Transverse colon (tissue), 4 donors: ENCODE data around the gene AKT3. TPM values are rescaled to one million over a fixed set of nuclear protein-coding genes. Genes with fewer than 3 reads are reported as not detected.
"Not testable (repeated sequence)": the region's sequence is repeated elsewhere in the genome, so short reads cannot be mapped to it uniquely, and the experiment has no call there.

Experiments
- DNase-seq: peaks from one replicate; pipeline ENCODE4 v3.0.0-alpha.2; 2019
- H3K27ac ChIP-seq, 4 donors: fragments of 200-600 bp; sonication (generic); 2 replicates each; pipeline ENCODE4 v1.5.1; 2016 to 2018; ENCODE audit warnings: inconsistent platforms in 4 of 4
- H3K27me3 ChIP-seq: fragments of 200-600 bp; sonication (generic); 2 replicates; pipeline ENCODE4 v1.5.1; 2017; ENCODE audit warnings: inconsistent platforms
- H3K36me3 ChIP-seq, 4 donors: fragments of 200-600 bp; sonication (generic); 2 replicates each; pipeline ENCODE4 v1.5.1; 2017 to 2019; ENCODE audit warnings: inconsistent platforms in 4 of 4
- H3K4me1 ChIP-seq, 4 donors: fragments of 200-600 bp; sonication (generic); 2 replicates each; pipeline ENCODE4 v1.5.1; 2017 to 2020; ENCODE audit warnings: inconsistent platforms in 4 of 4
- H3K4me3 ChIP-seq, 4 donors: fragments of 200-600 bp; sonication (generic); 1 replicate in 1 of 4; 2 replicates in 3 of 4; pipeline versions ENCODE4 v1.5.1 to v1.6.1; 2017 to 2019; ENCODE audit warnings: inconsistent platforms in 4 of 4
- H3K9me3 ChIP-seq, 2 donors: fragments of 200-600 bp; sonication (generic); 2 replicates each; pipeline ENCODE4 v1.5.1; 2017 to 2019; ENCODE audit warnings: inconsistent platforms in 2 of 2
- EP300 ChIP-seq: sonication (generic); formaldehyde crosslinking; IDR thresholded peaks from one replicate; pipeline ENCODE4 v1.6.1; 2017; ENCODE audit warnings: antibody characterized with exemption, low read depth
- POLR2A ChIP-seq: fragments of 450-650 bp; IDR thresholded peaks from one replicate; pipeline ENCODE4 v1.6.1; 2016; ENCODE audit warnings: antibody characterized with exemption, mild to moderate bottlenecking, moderate library complexity
- POLR2AphosphoS5 ChIP-seq, 3 donors: sonication (generic); formaldehyde crosslinking; IDR thresholded peaks; one replicate each; pipeline ENCODE4 v1.6.1; 2016; ENCODE audit warnings: antibody characterized with exemption in 3 of 3
- WGBS, 2 donors: methylation state at CpG; one replicate each; pipeline ENCODE4 v1.1.5; 2018; ENCODE audit warnings: low coverage in 1 of 2; 5-methylcytosine and 5-hydroxymethylcytosine counted together
- in situ Hi-C, 4 donors: fragments of 200-750 bp; cut with MboI; loops; one replicate each; pipeline versions ENCODE4 v1.15.0 to v1.15.1; 2017; ENCODE audit warnings: low sequenced_read_pairs in 3 of 4, low pct_ligation_motif_present in 1 of 4, low pct_unique_long_range_greater_than_20kb in 1 of 4
- intact Hi-C: fragments of 100-400 bp; cut with DNase I; formaldehyde crosslinking; loops from one replicate; pipeline ENCODE4 v1.15.1; 2023; ENCODE audit warnings: low total_unique reads
- total RNA-seq, 4 donors: library from RNA; depleted of rRNA; stranded (reverse); fragments of >200 nt; gene quantifications; one replicate each; pipeline ENCODE4 v1.1.0, GENCODE V29; 2016
- TF ChIP-seq, protein P1 (sequence below), 5 experiments: fragments of 200-600 bp in 3 of 5; fragments of 450-650 bp in 2 of 5; sonication (generic) in 3 of 5; IDR thresholded peaks; 1 replicate in 2 of 5; 2 replicates in 3 of 5; pipeline ENCODE4 v1.5.1; 2016 to 2017; ENCODE audit warnings: antibody characterized with exemption in 5 of 5, inconsistent platforms in 3 of 5, mild to moderate bottlenecking in 2 of 5, moderate library complexity in 1 of 5

AKT3 gene
- total RNA-seq, 4 donors from 2014 or later, result 9.8 to 27.2 (median 19.4) TPM

DNA sequence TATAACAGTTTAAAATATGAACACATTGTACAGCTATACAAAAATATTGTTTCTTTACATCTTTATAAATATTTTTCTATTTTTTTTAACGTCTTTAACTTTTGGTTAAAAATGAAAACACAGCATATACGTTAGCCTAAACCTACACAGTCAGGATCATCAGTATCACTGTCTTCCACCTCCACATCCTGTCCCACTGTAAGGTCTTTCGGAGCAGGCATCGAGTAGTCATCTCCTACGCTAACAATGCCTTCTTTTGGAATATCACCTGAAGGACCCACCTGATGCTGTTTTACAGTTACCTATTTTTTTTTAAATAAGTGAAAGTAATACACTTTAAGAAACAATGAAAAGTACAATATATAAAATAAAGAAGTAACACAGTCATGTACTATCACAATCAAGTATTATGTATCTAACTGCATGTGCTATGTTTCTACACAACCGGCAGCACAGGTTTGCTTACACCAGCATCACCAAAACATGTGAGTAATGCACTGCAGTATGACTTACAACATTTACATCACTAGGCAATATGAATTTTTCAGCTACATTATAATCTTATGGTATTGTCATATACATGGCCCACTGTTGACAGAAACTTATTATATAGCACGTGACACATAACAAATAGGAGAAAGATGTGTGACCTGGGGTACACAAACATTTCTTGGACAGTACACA is 254.4 kb downstream of the AKT3 start:
- Histone ChIP-seq H3K4me3 (no peak overlapping the region), H3K4me1 (no peaks in the 10 kb centered on the region), H3K27ac (peak overlapping the region in 1 of 4 donors; percentile 26), H3K27me3 (no peaks in the 10 kb centered on the region), H3K9me3 (no peaks in the 10 kb centered on the region), H3K36me3 (peaks cover 0 to 4% (median 0%) of the 10 kb centered on the region in 4 donors)
- in situ Hi-C loops (no loop called here), intact Hi-C loops (no loop called here)
- no peak for DNase-seq
- TF ChIP-seq POLR2A, result no peak
- no peak for TF ChIP-seq EP300
- TF ChIP-seq, protein P1, sequence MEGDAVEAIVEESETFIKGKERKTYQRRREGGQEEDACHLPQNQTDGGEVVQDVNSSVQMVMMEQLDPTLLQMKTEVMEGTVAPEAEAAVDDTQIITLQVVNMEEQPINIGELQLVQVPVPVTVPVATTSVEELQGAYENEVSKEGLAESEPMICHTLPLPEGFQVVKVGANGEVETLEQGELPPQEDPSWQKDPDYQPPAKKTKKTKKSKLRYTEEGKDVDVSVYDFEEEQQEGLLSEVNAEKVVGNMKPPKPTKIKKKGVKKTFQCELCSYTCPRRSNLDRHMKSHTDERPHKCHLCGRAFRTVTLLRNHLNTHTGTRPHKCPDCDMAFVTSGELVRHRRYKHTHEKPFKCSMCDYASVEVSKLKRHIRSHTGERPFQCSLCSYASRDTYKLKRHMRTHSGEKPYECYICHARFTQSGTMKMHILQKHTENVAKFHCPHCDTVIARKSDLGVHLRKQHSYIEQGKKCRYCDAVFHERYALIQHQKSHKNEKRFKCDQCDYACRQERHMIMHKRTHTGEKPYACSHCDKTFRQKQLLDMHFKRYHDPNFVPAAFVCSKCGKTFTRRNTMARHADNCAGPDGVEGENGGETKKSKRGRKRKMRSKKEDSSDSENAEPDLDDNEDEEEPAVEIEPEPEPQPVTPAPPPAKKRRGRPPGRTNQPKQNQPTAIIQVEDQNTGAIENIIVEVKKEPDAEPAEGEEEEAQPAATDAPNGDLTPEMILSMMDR (IDR thresholded peaks at IDR 0.05), result no peak
- no peak for TF ChIP-seq POLR2AphosphoS5 (IDR thresholded peaks at IDR 0.05)
- WGBS, 2 donors, result 75 to 77% methylated on average over 7 of the region's 7 CpGs

DNA sequence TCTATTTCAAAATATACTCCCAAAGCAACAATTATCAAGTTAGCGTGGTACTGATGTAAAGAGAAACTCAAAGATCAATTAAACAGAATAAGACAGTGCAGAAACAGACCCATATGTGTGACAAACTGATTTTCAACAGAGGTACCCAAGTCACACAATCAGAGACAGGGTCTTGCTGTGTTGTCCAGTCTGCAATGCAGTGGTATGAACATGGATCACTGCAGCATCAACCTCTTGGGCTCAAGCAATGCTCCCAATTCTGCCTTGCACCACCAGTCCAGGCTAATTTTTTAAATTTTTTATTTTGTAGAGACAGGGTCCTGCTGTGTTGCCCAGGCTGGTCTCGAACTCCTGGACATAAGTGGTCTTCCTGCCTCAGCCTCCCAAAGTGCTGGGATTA is 255.6 kb downstream of the AKT3 start:
- DNase-seq, result no peak
- Histone ChIP-seq H3K9me3 (no peaks in the 10 kb centered on the region), H3K4me1 (no peaks in the 10 kb centered on the region), H3K36me3 (peaks cover 0 to 4% (median 0%) of the 10 kb centered on the region in 4 donors), H3K4me3 (no peak overlapping the region), H3K27me3 (no peaks in the 10 kb centered on the region), H3K27ac (no peak overlapping the region)
- TF ChIP-seq POLR2AphosphoS5 (IDR thresholded peaks at IDR 0.05), result no peak
- TF ChIP-seq, protein P1 (IDR thresholded peaks at IDR 0.05), result no peak
- TF ChIP-seq POLR2A, result no peak
- no peak for TF ChIP-seq EP300
- in situ Hi-C loops (no loop called here), intact Hi-C loops (no loop called here)
- 78 to 84% methylated on average over 1 to 2 of the region's 2 CpGs for WGBS, 2 donors

DNA sequence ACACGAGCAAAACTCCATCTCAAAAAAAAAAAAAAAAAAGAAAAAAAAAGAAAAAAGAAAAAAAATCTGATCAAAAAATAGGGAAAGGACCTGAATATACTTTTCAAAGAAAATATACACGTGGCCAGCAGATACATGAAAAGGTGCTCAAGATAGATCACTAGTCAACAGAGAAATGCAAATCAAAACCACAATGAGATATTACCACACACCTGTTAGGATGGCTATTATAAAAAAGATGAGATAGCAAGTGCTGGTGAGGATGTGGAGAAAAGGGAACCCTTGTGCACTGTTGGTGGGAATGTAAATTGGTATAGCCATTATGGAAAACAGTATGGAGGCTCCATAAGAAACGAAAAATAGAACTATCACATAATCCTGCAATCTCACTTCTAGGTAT is 260.8 kb downstream of the AKT3 start:
- H3K9me3 ChIP-seq, H3K4me1 ChIP-seq, H3K27me3 ChIP-seq, in situ Hi-C loops, DNase-seq, intact Hi-C loops, H3K27ac ChIP-seq, H3K36me3 ChIP-seq, H3K4me3 ChIP-seq: not testable (repeated sequence)
- WGBS, 2 donors, result 64 to 75% methylated on average over 2 to 3 of the region's 3 CpGs

DNA sequence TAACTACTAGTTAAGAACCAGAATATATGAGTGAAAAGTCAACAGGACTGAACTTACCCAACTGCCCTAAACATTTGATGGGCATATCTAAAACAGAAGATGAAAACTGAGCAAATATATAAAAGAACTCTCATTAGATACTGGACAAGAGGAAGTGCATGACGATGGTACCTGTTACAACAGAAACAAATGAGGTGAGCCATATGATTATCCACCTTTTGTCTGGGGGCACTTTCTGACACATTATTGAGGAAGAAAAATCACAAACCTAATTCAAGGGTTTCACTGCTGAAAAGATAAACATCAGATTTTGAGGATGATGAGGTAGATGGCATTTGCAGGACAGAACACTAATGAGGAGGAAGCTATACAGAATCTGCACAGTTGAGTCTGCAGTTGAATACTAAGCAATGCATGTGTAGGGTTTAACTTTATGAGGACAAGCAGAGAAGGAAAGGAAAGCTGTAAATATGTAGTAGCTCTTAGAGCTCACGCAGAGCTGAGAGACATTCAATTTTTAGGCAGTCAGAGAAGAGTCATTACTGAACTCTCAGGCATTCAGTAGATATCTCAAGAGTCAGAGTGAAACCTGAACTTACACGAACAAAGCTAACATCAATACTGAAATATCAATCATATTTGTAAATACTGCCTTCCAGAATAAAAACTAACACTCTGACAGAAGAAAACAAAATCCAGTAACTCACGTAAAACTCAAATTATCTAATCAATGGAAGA is 262.1 kb downstream of the AKT3 start:
- 73 to 83% methylated on average over 4 of the region's 4 CpGs for WGBS, 2 donors
- in situ Hi-C loops, result no loop called here
- DNase-seq, result no peak
- Histone ChIP-seq H3K36me3 (peaks cover 0 to 4% (median 0%) of the 10 kb centered on the region in 4 donors), H3K27ac (no peak overlapping the region), H3K4me3 (no peak overlapping the region), H3K4me1 (no peaks in the 10 kb centered on the region), H3K27me3 (no peaks in the 10 kb centered on the region), H3K9me3 (peaks cover 0 to 12% of the 10 kb centered on the region in 2 donors)
- intact Hi-C loops, result no loop called here
- no peak for TF ChIP-seq POLR2AphosphoS5 (IDR thresholded peaks at IDR 0.05)
- TF ChIP-seq, protein P1 (IDR thresholded peaks at IDR 0.05), result no peak
- TF ChIP-seq EP300, result no peak
- no peak for TF ChIP-seq POLR2A
